Erythroblast (primary cell): ENCODE measurements around the gene LRP1B.

ENCODE experiments used
- GATA1 ChIP-seq: IDR thresholded peaks from 2 replicates; pipeline ENCODE4 v1.6.1; 2011; ENCODE audit warnings: low read depth, mild to moderate bottlenecking, control low read depth, low read length, moderate library complexity
- POLR2A ChIP-seq: IDR thresholded peaks from 2 replicates; pipeline ENCODE4 v1.6.1; 2011; ENCODE audit warnings: mild to moderate bottlenecking, low read length

GRCh38 chr2:141601511-141602152, 529.2 kb downstream of the LRP1B start:
- TF ChIP-seq POLR2A (no peak), GATA1 (no peak)
